IPS-15b (cell line): ENCODE measurements around the gene NR2E3.
"Not testable (repeated sequence)": the region's sequence is repeated elsewhere in the genome, so short reads cannot be mapped to it uniquely, and the experiment has no call there.

ENCODE experiments used
- H3K27me3 ChIP-seq: one replicate; pipeline ENCODE4 v1.6.1; 2013; ENCODE audit warnings: low read length; ENCODE audit not compliant: control insufficient read depth, insufficient read depth
- H3K36me3 ChIP-seq: one replicate; pipeline ENCODE4 v1.6.1; 2013; ENCODE audit warnings: low read length; ENCODE audit not compliant: control insufficient read depth, insufficient read depth
- H3K4me1 ChIP-seq: one replicate; pipeline ENCODE4 v1.6.1; 2013; ENCODE audit warnings: mild to moderate bottlenecking, low read length; ENCODE audit not compliant: control insufficient read depth, insufficient read depth
- H3K4me3 ChIP-seq: one replicate; pipeline ENCODE4 v1.5.1; 2013; ENCODE audit warnings: low read depth, low read length
- H3K9ac ChIP-seq: one replicate; pipeline ENCODE4 v1.6.1; 2013; ENCODE audit warnings: low read depth, mild to moderate bottlenecking, low read length
- H3K9me3 ChIP-seq: one replicate; pipeline ENCODE4 v1.6.1; 2013; ENCODE audit warnings: mild to moderate bottlenecking, low read length; ENCODE audit not compliant: control insufficient read depth, insufficient read depth

The NR2E3 gene

GRCh38 chr15:71823801-71824200, 13.4 kb downstream of the NR2E3 start:
- Histone ChIP-seq H3K9ac (no peak overlapping the region), H3K27me3 (no peaks in the 10 kb centered on the region), H3K4me3 (no peak overlapping the region), H3K36me3 (no peaks in the 10 kb centered on the region), H3K9me3 (no peaks in the 10 kb centered on the region), H3K4me1 (peaks cover 5% of the 10 kb centered on the region)

- no peaks in the 10 kb centered on the region for H3K9me3 ChIP-seq
- H3K9ac ChIP-seq: no peak overlapping the region
- no peaks in the 10 kb centered on the region for H3K27me3 ChIP-seq
- no peaks in the 10 kb centered on the region for H3K36me3 ChIP-seq
- peaks cover 5% of the 10 kb centered on the region for H3K4me1 ChIP-seq
- H3K4me3 ChIP-seq: no peak overlapping the region
Measured at GRCh38 chr15:71825021-71825730, 14.8 kb downstream of the NR2E3 start.

GRCh38 chr15:71826196-71826595, 15.8 kb downstream of the NR2E3 start:
- peaks cover 5% of the 10 kb centered on the region for H3K4me1 ChIP-seq
- H3K9me3 ChIP-seq: no peaks in the 10 kb centered on the region
- no peaks in the 10 kb centered on the region for H3K27me3 ChIP-seq
- H3K36me3 ChIP-seq: no peaks in the 10 kb centered on the region
- H3K4me3 ChIP-seq: no peak overlapping the region
- no peak overlapping the region for H3K9ac ChIP-seq

- Histone ChIP-seq H3K4me1 (peaks cover 5% of the 10 kb centered on the region), H3K9ac (no peak overlapping the region), H3K36me3 (no peaks in the 10 kb centered on the region), H3K9me3 (no peaks in the 10 kb centered on the region), H3K27me3 (no peaks in the 10 kb centered on the region), H3K4me3 (no peak overlapping the region)
Measured at GRCh38 chr15:71830981-71831380, 20.6 kb downstream of the NR2E3 start.

GRCh38 chr15:71841563-71841962, 31.2 kb downstream of the NR2E3 start:
- H3K9me3 ChIP-seq: no peaks in the 10 kb centered on the region
- no peaks in the 10 kb centered on the region for H3K4me1 ChIP-seq
- no peaks in the 10 kb centered on the region for H3K36me3 ChIP-seq
- H3K9ac ChIP-seq: no peak overlapping the region
- no peaks in the 10 kb centered on the region for H3K27me3 ChIP-seq
- H3K4me3 ChIP-seq: no peak overlapping the region

GRCh38 chr15:71844916-71845315, 34.6 kb downstream of the NR2E3 start:
- Histone ChIP-seq H3K9me3 (no peaks in the 10 kb centered on the region), H3K4me3 (no peak overlapping the region), H3K36me3 (no peaks in the 10 kb centered on the region), H3K27me3 (no peaks in the 10 kb centered on the region), H3K9ac (no peak overlapping the region), H3K4me1 (no peaks in the 10 kb centered on the region)

GRCh38 chr15:71853543-71853942, 43.2 kb downstream of the NR2E3 start:
- H3K4me1 ChIP-seq: no peaks in the 10 kb centered on the region
- H3K9ac ChIP-seq: no peak overlapping the region
- no peaks in the 10 kb centered on the region for H3K9me3 ChIP-seq
- H3K36me3 ChIP-seq: no peaks in the 10 kb centered on the region
- H3K4me3 ChIP-seq: no peak overlapping the region
- no peaks in the 10 kb centered on the region for H3K27me3 ChIP-seq

- not testable (repeated sequence) for H3K9me3 ChIP-seq
Measured at GRCh38 chr15:71858232-71858631, 47.9 kb downstream of the NR2E3 start.

More at GRCh38 chr15:71858232-71858631, 47.9 kb downstream of the NR2E3 start:
- not testable (repeated sequence) for H3K27me3 ChIP-seq, H3K36me3 ChIP-seq, H3K4me3 ChIP-seq, H3K4me1 ChIP-seq, H3K9ac ChIP-seq
